Aorta (tissue), 5 donors: ENCODE measurements around the gene URAD. TPM values are rescaled to one million over a fixed set of nuclear protein-coding genes. Genes with fewer than 3 reads are reported as not detected.

Experiments used
- ATAC-seq: fragments of 200-7000 bp; cut with Tn5 transposase; one replicate; pipeline ENCODE4 v1.9.1; 2022; ENCODE audit warnings: moderate library complexity; ENCODE audit not compliant: low FRiP score
- DNase-seq, 2 donors: peaks; one replicate each; pipeline ENCODE4 v3.0.0-alpha.2; 2020
- H3K27ac ChIP-seq, 2 donors: one replicate each; pipeline ENCODE4 v1.5.1; 2013; ENCODE audit warnings: low read length in 2 of 2, mild to moderate bottlenecking in 2 of 2, moderate library complexity in 2 of 2, control low read depth in 1 of 2, inconsistent platforms in 1 of 2, low read depth in 1 of 2
- H3K27me3 ChIP-seq, 2 donors: one replicate each; pipeline ENCODE4 v1.6.1; 2013; ENCODE audit warnings: control low read depth in 1 of 2, low read length in 1 of 2, mild to moderate bottlenecking in 1 of 2, moderate library complexity in 1 of 2; ENCODE audit not compliant: insufficient read depth in 2 of 2, control insufficient read depth in 1 of 2
- H3K36me3 ChIP-seq, 2 donors: one replicate each; pipeline ENCODE4 v1.6.1; 2013; ENCODE audit warnings: control low read depth in 1 of 2, low read length in 1 of 2, mild to moderate bottlenecking in 1 of 2; ENCODE audit not compliant: insufficient read depth in 2 of 2, control insufficient read depth in 1 of 2
- H3K4me1 ChIP-seq, 2 donors: one replicate each; pipeline ENCODE4 v1.6.1; 2013; ENCODE audit warnings: low read length in 2 of 2, control low read depth in 1 of 2, mild to moderate bottlenecking in 1 of 2, moderate library complexity in 1 of 2; ENCODE audit not compliant: insufficient read depth in 2 of 2, control insufficient read depth in 1 of 2
- H3K4me3 ChIP-seq, 2 donors: one replicate each; pipeline ENCODE4 v1.5.1; 2013; ENCODE audit warnings: low read length in 2 of 2, control low read depth in 1 of 2, mild to moderate bottlenecking in 1 of 2
- H3K9me3 ChIP-seq: one replicate; pipeline ENCODE4 v1.6.1; 2013; ENCODE audit warnings: mild to moderate bottlenecking, low read length; ENCODE audit not compliant: control insufficient read depth
- WGBS, 2 donors: extraction: QIAGEN DNeasy Blood & Tissue Kit; methylation state at CpG; one replicate each; pipeline ENCODE4 v1.1.7; 2013; 5-methylcytosine and 5-hydroxymethylcytosine counted together
- intact Hi-C, 2 donors: fragments of 100-400 bp; cut with DNase I; formaldehyde crosslinking; loops; one replicate each; pipeline versions ENCODE4 v1.14.2 to v1.15.0; 2022
- polyA plus RNA-seq, 2 donors: library from polyadenylated mRNA; stranded (reverse); fragments of 200-250 nt; gene quantifications; one replicate each; pipeline ENCODE4 v1.2.3, GENCODE V29; 2013
- total RNA-seq, 2 donors: library from RNA; stranded (reverse); fragmentation: NEBNext Ultra II Directional; extraction: Animal tissue kit (Norgen Biotek cat#: 25700); gene quantifications; one replicate each; pipeline ENCODE4 v1.2.1, GENCODE V29; 2021
- donor health status: healthy with polysubstance abuse.
- donor health status: Bipolar disorder and iron deficiency.
- donor health status: DM: no; HTN: no; CAD: no.
- donor health status: DM: no; HTN: no; CAD: no.
- donor health status: DM: yes; HTN: yes; CAD: no.

Gene URAD
- total and polyA plus RNA-seq, 4 donors = not detected

DNA sequence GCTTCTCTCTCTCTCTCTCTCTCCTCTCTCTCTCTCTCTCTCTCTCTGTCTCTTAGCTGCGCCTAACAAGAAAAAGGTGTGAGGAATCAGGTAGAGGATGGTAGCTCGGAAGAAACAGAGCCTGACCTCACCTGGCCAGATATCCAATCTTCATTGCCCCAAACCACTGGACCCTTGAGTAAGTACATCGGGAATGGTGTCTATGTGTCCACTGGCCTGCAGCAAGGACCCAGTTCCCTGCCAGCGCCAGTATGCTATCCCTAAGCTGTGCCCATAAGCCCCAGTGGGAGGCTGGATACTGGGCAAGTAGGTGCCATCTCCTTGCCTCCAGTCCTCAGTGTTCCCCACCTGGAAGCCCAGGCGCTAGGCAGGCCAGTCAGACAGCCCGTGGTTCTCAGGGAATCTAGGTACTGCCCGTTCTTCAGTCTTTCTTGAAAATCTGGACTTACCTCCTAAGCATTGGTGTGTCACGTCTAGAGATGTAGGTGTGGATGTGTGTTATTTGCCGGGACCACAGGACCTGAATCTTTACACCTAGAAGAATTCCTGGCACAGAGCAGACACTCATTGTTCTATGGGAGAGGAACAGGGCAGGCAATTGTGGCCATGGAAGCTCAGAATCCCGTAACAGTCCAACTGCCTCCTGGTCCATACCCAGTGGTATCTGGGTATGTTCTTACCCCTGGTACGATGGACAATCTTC is 7.3 kb downstream of the URAD start:
- no peak overlapping the region for H3K4me3 ChIP-seq
- DNase-seq (no peak), ATAC-seq (no peak)
- intact Hi-C loops = loop anchor here (5.0 to 10.0 kb wide), 4 partner anchors 149 to 996 kb away; no protein-coding TSS in a partner anchor
- no peak overlapping the region for H3K27ac ChIP-seq
- H3K27me3 ChIP-seq = no peaks in the 10 kb centered on the region
- H3K36me3 ChIP-seq = no peaks in the 10 kb centered on the region
- no peaks in the 10 kb centered on the region for H3K4me1 ChIP-seq
- WGBS, 2 donors = 18 to 20% methylated on average over 11 of the region's 11 CpGs
- H3K9me3 ChIP-seq = no peaks in the 10 kb centered on the region

DNA sequence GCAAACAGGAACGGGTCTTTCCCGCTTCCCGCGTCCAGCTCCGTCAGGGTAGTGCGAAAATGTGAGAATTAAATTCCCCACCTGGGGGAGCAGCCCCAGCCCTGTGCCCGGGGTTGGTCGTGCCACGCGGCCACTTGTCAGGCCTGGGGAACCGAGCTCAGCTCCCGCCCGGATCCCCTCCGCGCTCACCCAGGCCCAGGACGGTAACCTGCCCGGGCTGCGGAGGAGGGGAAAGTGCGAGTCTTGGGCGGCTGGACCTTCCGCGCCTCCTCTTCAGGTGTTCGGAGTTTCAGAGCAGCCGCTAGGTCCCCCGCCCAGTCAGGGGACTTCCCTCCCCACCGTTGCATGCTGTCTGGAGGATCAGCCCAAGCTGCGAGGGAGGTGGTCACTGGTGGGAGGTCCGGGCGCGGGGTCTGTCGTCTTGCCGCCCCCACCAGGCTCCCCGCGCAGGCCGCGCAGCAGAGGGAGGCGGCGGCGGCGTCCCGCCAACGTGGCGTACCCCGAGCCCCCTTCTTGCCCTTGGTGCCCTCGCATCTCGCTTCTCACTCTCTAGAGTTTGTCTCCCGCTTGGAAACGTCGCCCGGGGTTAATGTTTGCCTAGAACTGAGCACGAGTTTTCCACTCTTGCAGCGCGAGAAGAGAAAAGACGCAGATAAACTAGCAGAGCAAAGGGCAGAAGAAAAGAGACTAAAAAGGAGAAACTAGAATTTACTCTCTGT is 8.1 kb downstream of the URAD start:
- no peaks in the 10 kb centered on the region for H3K27me3 ChIP-seq
- no peak for ATAC-seq

DNA sequence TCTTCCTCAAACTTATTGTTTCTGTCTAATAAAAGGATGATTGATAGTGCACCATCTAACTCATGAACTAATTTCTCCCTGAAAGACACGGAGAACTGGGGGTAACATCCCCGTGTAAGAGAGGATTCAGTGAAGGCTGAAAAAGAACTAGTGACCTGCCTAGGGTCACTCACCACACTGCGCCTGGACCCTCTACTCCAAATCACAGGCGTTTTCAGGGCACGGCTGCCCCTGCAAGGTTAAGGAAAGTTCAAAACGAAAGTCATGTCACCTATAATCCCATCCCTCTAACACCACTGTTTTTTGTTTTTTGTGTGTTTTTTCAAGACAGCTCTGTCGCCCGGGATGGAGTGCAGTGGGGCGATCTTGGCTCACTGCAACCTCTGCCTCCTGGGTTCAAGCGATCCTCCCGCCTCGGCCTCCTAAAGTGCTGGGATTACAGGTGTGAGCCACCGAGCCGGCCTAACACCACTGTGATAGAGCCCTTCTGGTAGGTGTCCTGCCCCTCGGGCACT is 8.7 kb downstream of the URAD start:
- no peak for DNase-seq

More for the DNA sequence above, 8.1 kb downstream of the URAD start:
- Histone ChIP-seq H3K4me1 (no peaks in the 10 kb centered on the region), H3K27ac (no peak overlapping the region), H3K4me3 (no peak overlapping the region), H3K36me3 (no peaks in the 10 kb centered on the region), H3K9me3 (no peaks in the 10 kb centered on the region)
- DNase-seq = no peak
- intact Hi-C loops = loop anchor here (5.0 to 10.0 kb wide), 4 partner anchors 148 to 996 kb away; no protein-coding TSS in a partner anchor
- 5% methylated on average over 54 of the region's 54 CpGs for WGBS, 2 donors

DNA sequence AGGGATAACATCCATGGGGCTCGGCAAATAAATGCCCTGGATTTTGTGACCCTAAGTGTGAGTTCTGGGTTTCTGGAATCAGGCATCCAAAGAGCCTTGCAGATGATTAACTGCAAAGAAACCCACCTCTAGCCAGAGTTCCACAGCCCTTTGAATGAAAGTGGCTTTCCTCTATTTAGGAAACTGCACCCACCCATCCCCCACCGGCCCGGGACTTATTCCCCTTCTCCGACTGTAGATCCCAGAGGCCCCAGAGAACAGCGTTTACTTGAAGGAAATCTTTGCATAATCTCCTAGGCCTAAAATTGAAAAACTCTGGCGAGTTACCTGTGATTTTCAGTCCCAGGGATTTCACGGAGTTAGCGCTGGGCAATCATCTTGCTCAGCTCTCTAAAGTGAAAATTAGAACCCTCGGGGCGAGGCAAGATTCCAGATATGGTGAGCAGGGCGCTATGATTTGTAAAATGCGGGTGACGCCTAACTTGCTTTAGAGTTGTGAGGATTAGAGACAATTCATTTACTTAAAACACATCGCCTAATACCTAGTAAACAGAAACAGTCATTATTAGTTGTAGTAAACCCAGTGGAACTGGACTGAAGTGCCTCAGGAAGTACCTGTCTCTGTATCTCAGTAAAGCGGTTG is 9.4 kb downstream of the URAD start:
- H3K9me3 ChIP-seq = no peaks in the 10 kb centered on the region
- WGBS, 2 donors = 14% methylated on average over 15 of the region's 15 CpGs
- DNase-seq (no peak), ATAC-seq (no peak)
- H3K4me1 ChIP-seq = no peaks in the 10 kb centered on the region
- H3K27me3 ChIP-seq = no peaks in the 10 kb centered on the region
- intact Hi-C loops = no loop called here
- no peak overlapping the region for H3K27ac ChIP-seq
- H3K36me3 ChIP-seq = no peaks in the 10 kb centered on the region
- no peak overlapping the region for H3K4me3 ChIP-seq

More for the DNA sequence above, 8.7 kb downstream of the URAD start:
- ATAC-seq = no peak
- intact Hi-C loops = loop anchor here (5.0 to 10.0 kb wide), 4 partner anchors 148 to 995 kb away; no protein-coding TSS in a partner anchor
- Histone ChIP-seq H3K4me3 (no peak overlapping the region), H3K36me3 (no peaks in the 10 kb centered on the region), H3K27me3 (no peaks in the 10 kb centered on the region), H3K9me3 (no peaks in the 10 kb centered on the region), H3K27ac (no peak overlapping the region), H3K4me1 (no peaks in the 10 kb centered on the region)
- 11% methylated on average over 15 of the region's 15 CpGs for WGBS, 2 donors

DNA sequence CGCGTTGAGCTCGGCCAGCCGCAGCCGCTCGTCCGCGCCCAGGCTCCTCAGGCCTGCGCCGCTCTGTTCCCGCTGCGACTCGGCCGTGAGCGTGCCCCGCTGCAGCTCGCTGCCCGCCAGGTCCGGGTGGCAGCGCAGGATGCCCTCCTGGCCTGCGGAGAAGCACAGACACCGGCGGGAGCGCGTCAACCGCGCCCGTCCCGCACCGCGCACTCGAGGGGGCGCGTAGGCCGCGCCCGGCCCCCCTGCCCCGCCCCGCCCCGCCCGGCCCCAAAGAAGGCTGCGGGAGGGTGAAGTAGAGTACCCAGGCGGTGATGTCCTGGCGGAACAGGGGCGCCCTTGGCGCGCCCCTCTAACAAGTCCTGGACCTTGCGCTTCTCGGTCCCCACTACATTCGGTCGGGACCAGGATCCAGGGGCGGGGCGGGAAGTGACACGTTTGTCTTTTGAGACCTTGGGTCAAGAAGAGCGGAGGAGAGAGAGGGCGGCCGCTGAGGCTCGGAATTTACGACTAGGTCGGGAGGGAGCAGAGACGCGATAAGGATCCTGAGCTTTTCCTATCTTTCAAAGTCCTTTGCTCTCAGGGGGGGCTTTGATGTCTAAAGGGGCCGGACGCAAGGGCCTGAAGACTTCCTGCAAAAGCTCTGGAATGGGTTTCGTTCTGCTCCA is 10.1 kb downstream of the URAD start:
- Histone ChIP-seq H3K27me3 (no peaks in the 10 kb centered on the region), H3K4me3 (no peak overlapping the region), H3K9me3 (no peaks in the 10 kb centered on the region), H3K27ac (no peak overlapping the region), H3K4me1 (no peaks in the 10 kb centered on the region), H3K36me3 (no peaks in the 10 kb centered on the region)
- no peak for DNase-seq
- intact Hi-C loops = no loop called here
- 1 to 2% methylated on average over 43 to 65 of the region's 65 CpGs for WGBS, 2 donors
- ATAC-seq = no peak

DNA sequence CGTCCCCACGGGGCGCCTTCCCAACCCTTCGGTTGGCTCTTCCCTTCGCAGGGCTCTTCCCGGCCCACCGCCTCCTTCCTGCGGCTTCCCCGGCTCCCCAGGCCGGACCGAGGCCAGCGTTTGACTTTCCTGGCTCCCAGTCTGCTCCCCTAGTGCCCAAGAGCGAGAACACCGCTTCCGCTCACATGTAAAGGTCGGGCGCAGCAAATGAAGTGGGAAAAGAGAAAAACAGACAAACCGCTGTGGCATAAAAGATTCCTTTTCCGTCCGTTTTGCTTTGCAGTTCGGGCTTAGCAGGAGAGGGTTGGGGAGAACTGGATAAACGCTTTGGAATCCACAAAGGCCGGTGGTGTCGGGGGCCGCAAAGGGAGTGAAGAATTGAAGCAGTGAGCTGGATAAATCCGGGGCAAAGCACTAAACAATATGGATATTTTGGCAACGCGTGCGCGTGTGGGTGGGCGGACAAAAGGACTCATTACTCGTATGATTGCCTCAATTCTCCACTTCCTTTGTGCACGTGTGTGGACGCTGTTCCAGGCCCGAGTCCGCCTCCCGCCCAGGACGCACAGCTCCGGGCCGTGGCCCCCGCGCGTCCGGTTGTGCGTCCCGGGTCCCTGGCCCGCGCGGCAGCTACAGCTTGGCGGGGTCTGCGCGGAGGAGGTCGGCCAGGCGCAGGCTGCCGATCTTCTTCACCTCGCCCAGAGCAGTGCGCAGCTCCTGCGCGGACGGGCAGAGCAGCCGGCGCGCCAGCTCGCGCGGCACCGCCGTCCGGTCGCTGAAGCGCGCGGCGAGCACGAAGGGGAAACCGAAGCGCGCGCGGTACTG is 10.8 kb downstream of the URAD start:
- Histone ChIP-seq H3K27me3 (no peaks in the 10 kb centered on the region), H3K27ac (no peak overlapping the region), H3K36me3 (no peaks in the 10 kb centered on the region), H3K4me1 (no peaks in the 10 kb centered on the region), H3K9me3 (no peaks in the 10 kb centered on the region), H3K4me3 (no peak overlapping the region)
- intact Hi-C loops = no loop called here
- DNase-seq (no peak), ATAC-seq (no peak)
- WGBS, 2 donors = 2% methylated on average over 77 to 80 of the region's 80 CpGs

DNA sequence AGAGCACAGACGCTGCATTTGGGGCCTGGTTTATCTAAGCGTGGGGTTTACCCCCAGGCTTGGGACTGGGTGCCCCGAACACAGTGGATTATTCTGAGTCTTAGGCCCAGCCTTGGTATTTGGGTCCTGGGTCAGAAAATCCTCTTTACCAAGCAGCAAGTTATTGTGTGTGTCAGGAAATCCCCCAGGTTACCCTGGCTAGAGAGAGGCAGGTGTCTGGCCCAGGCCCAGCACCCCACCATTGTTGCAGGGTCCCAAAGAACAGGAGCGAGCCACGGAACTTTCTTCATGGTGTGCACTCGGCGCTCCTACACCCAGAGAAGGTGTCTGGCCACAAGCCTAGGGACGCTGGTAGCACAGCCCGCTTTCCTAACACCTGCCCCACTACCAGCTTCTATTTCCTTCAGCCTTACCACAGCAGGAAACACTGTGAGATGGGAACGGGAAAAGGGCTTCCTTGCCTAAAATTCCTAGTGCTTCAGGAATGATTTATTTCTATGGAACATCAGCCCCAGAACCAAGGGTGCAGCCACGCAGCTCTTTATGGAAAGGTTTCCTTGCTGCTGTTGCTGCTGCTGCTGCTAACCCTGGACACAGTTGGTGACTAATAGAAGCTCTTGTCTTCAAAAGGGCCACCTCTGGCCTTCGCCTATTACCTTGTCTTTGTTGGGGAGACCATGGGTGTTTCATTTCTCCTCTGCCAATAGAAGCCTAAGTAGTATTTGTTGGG is 12.0 kb downstream of the URAD start:
- Histone ChIP-seq H3K36me3 (no peaks in the 10 kb centered on the region), H3K27me3 (no peaks in the 10 kb centered on the region), H3K4me3 (no peak overlapping the region), H3K4me1 (no peaks in the 10 kb centered on the region), H3K9me3 (no peaks in the 10 kb centered on the region), H3K27ac (no peak overlapping the region)
- no peak for ATAC-seq
- intact Hi-C loops = no loop called here
- no peak for DNase-seq
- 31 to 34% methylated on average over 12 of the region's 12 CpGs for WGBS, 2 donors
